CD4-positive, alpha-beta T cell (primary cell): ENCODE results near the gene SMAP2. TPM values are rescaled to one million over a fixed set of nuclear protein-coding genes. Genes with fewer than 3 reads are reported as not detected.

ENCODE experiments used
- ATAC-seq: fragments of 200-7000 bp; cut with Tn5 transposase; one replicate; pipeline ENCODE4 v1.10.0; 2022; ENCODE audit warnings: mild to moderate bottlenecking; ENCODE audit not compliant: poor library complexity
- CTCF ChIA-PET: fragments of 350-600 bp; sonication (Branson Sonifier 250); formaldehyde crosslinking; loops from one replicate; lab custom pipeline; 2021; ENCODE audit warnings: antibody characterized with exemption, inconsistent platforms; lab: Charles Lee
- POLR2A ChIA-PET: fragments of 350-600 bp; sonication (Branson Sonifier 250); formaldehyde crosslinking; loops from one replicate; lab custom pipeline; 2021; ENCODE audit warnings: antibody characterized with exemption, inconsistent platforms; lab: Charles Lee
- DNase-seq, 14 experiments: peaks; one replicate each; pipeline ENCODE4 v3.0.0-alpha.2; 2013 to 2020; ENCODE audit warnings: mixed read lengths in 2 of 14
- H3K27ac ChIP-seq, 2 donors: one replicate each; pipeline versions ENCODE4 v1.5.1 to v1.7.0; 2013; ENCODE audit warnings: low read length in 2 of 2, low read depth in 1 of 2, mild to moderate bottlenecking in 1 of 2
- H3K27me3 ChIP-seq, 2 experiments: 1 replicate in 1 of 2; 2 replicates in 1 of 2; pipeline versions ENCODE4 v1.6.1 to v1.7.0; 2013; ENCODE audit warnings: low read length in 2 of 2, control low read depth in 1 of 2, mild to moderate bottlenecking in 1 of 2, moderate library complexity in 1 of 2; ENCODE audit not compliant: insufficient read depth in 2 of 2, control insufficient read depth in 1 of 2
- H3K36me3 ChIP-seq: one replicate; pipeline ENCODE4 v1.6.1; 2013; ENCODE audit warnings: low read length, control low read depth; ENCODE audit not compliant: insufficient read depth
- H3K4me1 ChIP-seq: one replicate; pipeline ENCODE4 v1.6.1; 2013; ENCODE audit warnings: low read length, control low read depth; ENCODE audit not compliant: insufficient read depth
- H3K4me3 ChIP-seq: one replicate; pipeline ENCODE4 v1.5.1; 2013; ENCODE audit warnings: mild to moderate bottlenecking, low read length, moderate library complexity
- H3K9me3 ChIP-seq, 2 experiments: 1 replicate in 1 of 2; 2 replicates in 1 of 2; pipeline versions ENCODE4 v1.6.1 to v1.7.0; 2013; ENCODE audit warnings: low read length in 2 of 2, mild to moderate bottlenecking in 2 of 2, control low read depth in 1 of 2, moderate library complexity in 1 of 2; ENCODE audit not compliant: control insufficient read depth in 1 of 2, insufficient read depth in 1 of 2
- H3K27ac Mint-ChIP-seq: one replicate; pipeline ENCODE4 v1.8.0; 2020; ENCODE audit warnings: mixed read lengths
- H3K27me3 Mint-ChIP-seq: one replicate; pipeline ENCODE4 v1.8.0; 2021; ENCODE audit warnings: mixed read lengths
- H3K36me3 Mint-ChIP-seq: one replicate; pipeline ENCODE4 v1.8.0; 2021; ENCODE audit warnings: low read depth, mixed read lengths
- H3K4me1 Mint-ChIP-seq: one replicate; pipeline ENCODE4 v1.8.0; 2021; ENCODE audit warnings: low read depth, mixed read lengths
- H3K4me3 Mint-ChIP-seq: one replicate; pipeline ENCODE4 v1.8.0; 2020; ENCODE audit warnings: mild to moderate bottlenecking, mixed read lengths
- H3K9me3 Mint-ChIP-seq: one replicate; pipeline ENCODE4 v1.8.0; 2020; ENCODE audit warnings: mixed read lengths
- CTCF ChIP-seq: fragments of 200-600 bp; IDR thresholded peaks from one replicate; pipeline ENCODE4 v1.8.0; 2022; ENCODE audit warnings: antibody characterized with exemption, mild to moderate bottlenecking
- intact Hi-C, 2 experiments: fragments of 100-400 bp; cut with DNase I in 1 of 2; cut with micrococcal nuclease in 1 of 2; formaldehyde crosslinking; loops; one replicate each; pipeline versions ENCODE4 v1.15.1 to v1.9.0; 2023 to 2025; cut with DNase I, micrococcal nuclease
- total RNA-seq, 174 experiments: library from RNA in 2 of 174; stranded (reverse) in 2 of 174; gene quantifications; one replicate each; pipeline ENCODE4 v1.2.3 and lab custom pipeline; 2021 to 2026

The SMAP2 gene
- total RNA-seq, 2 experiments from 2014 or later, result 214 to 216 TPM

GRCh38 chr1:40462956-40463590, 89.5 kb downstream of the SMAP2 start:
- no peak for TF ChIP-seq CTCF
- intact Hi-C loops, result no loop called here
- Mint-ChIP-seq H3K4me1 (no peaks in the 10 kb centered on the region), H3K27me3 (no peaks in the 10 kb centered on the region), H3K4me3 (no peak overlapping the region), H3K27ac (no peak overlapping the region), H3K36me3 (peaks cover 84% of the 10 kb centered on the region), H3K9me3 (peaks cover 25% of the 10 kb centered on the region)
- CTCF ChIA-PET, result no interaction called here
- no peak overlapping the region for H3K4me3 ChIP-seq
- no peaks in the 10 kb centered on the region for H3K4me1 ChIP-seq
- H3K27ac ChIP-seq, result no peak overlapping the region
- H3K36me3 ChIP-seq, result peaks cover 11% of the 10 kb centered on the region
- ATAC-seq (no peak), DNase-seq (no peak)
- no peaks in the 10 kb centered on the region for H3K27me3 ChIP-seq
- H3K9me3 ChIP-seq, result peaks cover 49 to 92% of the 10 kb centered on the region in 2 experiments
- POLR2A ChIA-PET, result no interaction called here

DNA sequence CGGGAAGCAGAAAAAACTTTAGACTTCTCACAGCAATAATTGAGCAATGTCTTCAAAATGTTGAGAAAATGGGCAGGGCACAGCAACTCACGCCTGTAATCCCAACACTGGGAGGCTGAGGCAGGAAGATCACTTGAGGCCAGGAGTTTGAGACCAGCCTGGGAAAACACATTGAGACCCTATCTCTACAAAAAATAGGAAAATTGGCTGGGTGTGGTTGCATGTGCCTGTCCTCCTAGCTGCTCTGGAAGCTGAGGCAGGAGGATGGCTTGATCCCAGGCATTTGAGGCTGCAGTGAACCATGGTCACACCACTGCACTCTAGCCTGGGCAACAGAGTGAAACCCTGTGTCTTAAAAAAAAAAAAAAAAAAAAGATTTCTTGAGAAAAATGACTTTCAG, 95.8 kb downstream of the SMAP2 start:
- Mint-ChIP-seq H3K27ac (no peak overlapping the region), H3K27me3 (no peaks in the 10 kb centered on the region), H3K9me3 (peaks cover 35% of the 10 kb centered on the region), H3K4me3 (no peak overlapping the region), H3K4me1 (no peaks in the 10 kb centered on the region), H3K36me3 (peaks cover 74% of the 10 kb centered on the region)
- DNase-seq (no peak), ATAC-seq (no peak)
- no peak for TF ChIP-seq CTCF
- H3K36me3 ChIP-seq, result no peaks in the 10 kb centered on the region
- no peak overlapping the region for H3K4me3 ChIP-seq
- intact Hi-C loops, result no loop called here
- H3K4me1 ChIP-seq, result no peaks in the 10 kb centered on the region
- POLR2A ChIA-PET, result no interaction called here
- no peaks in the 10 kb centered on the region for H3K27me3 ChIP-seq
- CTCF ChIA-PET, result no interaction called here
- no peak overlapping the region for H3K27ac ChIP-seq
- peaks cover 33 to 92% of the 10 kb centered on the region in 2 experiments for H3K9me3 ChIP-seq

Other genes starting within 250 kb of the SMAP2 start
- 10 to 100 TPM; 42.7 to 44.8 TPM for gene RLF, start 212.3 kb upstream of the SMAP2 start, total RNA-seq
- not detected for gene TMCO2, start 125.8 kb upstream of the SMAP2 start, total RNA-seq
- gene ZMPSTE24, start 115.5 kb upstream of the SMAP2 start, total RNA-seq, result 1 to 10 TPM; 8.7 to 8.8 TPM
- gene COL9A2, start 56.4 kb upstream of the SMAP2 start, total RNA-seq, result 1 to 10 TPM; 2.4 to 3.0 TPM
- gene ZFP69B, start 76.7 kb downstream of the SMAP2 start, total RNA-seq, result 1 to 10 TPM; 1.8 to 2.4 TPM
- gene ZFP69, start 103.6 kb downstream of the SMAP2 start, total RNA-seq, result 1 to 10 TPM; 1.1 to 1.4 TPM
- gene EXO5, start 135.0 kb downstream of the SMAP2 start, total RNA-seq, result 1 to 10 TPM; 4.5 to 4.9 TPM
- gene ZNF684, start 157.9 kb downstream of the SMAP2 start, total RNA-seq, result 1 to 10 TPM; 1.3 to 1.7 TPM